Muscle of arm (tissue), 14 donors: ENCODE results near the gene OPN1LW. TPM values are rescaled to one million over a fixed set of nuclear protein-coding genes. Genes with fewer than 3 reads are reported as not detected.
A peak's percentile ranks its signal among the peaks of the same experiment; 100 is the strongest.
"Not testable (repeated sequence)": the region's sequence is repeated elsewhere in the genome, so short reads cannot be mapped to it uniquely, and the experiment has no call there.

Experiments
- DNase-seq: peaks from one replicate; pipeline ENCODE4 v3.0.0-alpha.2; 2013
- long read RNA-seq, 11 donors: transcript quantifications; one replicate each; lab custom pipeline, GENCODE V29; 2026
- polyA plus RNA-seq, 12 donors: library from polyadenylated mRNA; unstranded; fragments of 120-200 nt; gene quantifications; one replicate each; pipeline ENCODE4 v1.2.1, GENCODE V29; 2013; ENCODE audit not compliant: insufficient read length in 12 of 12

OPN1LW gene
- not detected for polyA plus RNA-seq
- long read RNA-seq, donor 1: 0 reads
- long read RNA-seq, donor 2: 0 reads
- long read RNA-seq, donor 3: 0 reads
- long read RNA-seq, donor 4: 0 reads
- long read RNA-seq, donor 5: 0 reads
- long read RNA-seq, donor 6: 0 reads
- long read RNA-seq, donor 7: 0 reads
- long read RNA-seq, donor 8: 0 reads
- long read RNA-seq, donor 9: 0 reads
- long read RNA-seq, donor 10: 0 reads
- long read RNA-seq, donor 11: 0 reads

DNA sequence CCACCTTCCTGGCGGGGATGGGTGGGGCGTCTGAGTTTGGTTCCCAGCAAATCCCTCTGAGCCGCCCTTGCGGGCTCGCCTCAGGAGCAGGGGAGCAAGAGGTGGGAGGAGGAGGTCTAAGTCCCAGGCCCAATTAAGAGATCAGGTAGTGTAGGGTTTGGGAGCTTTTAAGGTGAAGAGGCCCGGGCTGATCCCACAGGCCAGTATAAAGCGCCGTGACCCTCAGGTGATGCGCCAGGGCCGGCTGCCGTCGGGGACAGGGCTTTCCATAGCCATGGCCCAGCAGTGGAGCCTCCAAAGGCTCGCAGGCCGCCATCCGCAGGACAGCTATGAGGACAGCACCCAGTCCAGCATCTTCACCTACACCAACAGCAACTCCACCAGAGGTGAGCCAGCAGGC lies at the start of gene OPN1LW:
Gene OPN1LW (plus strand): TSS at position 234 of the 400 bp plus-strand sequence. CDS start 41 bp downstream, at position 275.
- DNase-seq: not testable (repeated sequence)

DNA sequence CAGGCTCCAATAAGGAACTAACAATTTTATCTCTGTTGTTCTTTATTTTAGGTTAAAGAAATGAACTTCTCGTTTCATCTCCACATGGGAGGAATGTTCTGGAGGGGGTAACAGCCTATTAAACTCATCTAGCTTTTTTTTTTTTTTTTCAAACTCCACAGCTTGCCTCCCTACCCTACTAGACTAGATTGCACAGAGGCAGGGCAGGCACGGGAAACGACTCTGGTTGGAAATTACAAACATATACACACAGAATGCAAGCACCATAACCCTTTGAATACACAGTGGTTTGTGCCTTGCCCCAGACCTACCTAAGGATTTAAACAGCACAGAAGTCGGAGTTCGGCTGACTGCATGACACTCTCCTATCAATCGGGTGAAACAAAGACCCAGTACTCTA lies 49.2 kb upstream of the OPN1LW start:
- DNase-seq: no peak

DNA sequence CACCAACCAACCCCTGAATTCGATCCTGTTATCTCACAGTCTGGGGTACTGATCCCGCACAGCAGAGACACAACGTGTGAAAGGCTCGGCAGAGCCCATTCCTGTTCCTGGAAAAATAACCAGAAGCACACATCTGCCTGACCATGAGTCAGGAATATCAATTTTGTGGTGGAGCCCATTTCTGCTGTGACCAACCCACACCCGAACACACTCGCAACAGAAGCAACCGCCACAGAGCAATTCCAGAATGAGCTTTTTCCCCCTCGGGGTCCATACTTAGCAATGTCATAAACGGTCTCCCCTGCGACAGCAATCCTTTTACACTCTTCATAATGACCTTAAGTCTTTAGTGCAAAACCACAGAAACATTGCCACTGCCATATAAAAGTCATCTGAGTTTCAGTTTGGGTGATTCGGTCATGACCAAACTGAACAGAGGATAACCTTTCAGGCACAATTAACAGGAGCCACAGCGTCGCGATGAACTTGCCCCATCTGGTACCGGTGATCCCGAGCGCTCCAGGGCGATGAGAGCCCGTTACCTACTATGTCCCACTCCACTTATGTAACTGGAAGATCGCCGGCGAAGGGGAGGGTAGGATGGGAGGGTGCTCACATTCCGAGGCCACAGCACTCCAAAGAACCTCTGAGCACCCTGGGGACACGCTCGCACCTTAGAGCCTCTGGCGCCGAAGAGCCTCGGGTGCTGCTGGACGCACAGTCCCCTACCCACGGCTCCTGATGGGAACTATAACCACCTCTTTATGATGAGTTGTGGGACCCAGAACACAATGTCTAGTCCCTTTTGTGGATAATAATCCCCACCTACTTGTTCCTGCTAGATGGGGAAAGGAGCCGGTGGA lies 47.7 kb upstream of the OPN1LW start:
- peak; percentile 12 for DNase-seq

DNA sequence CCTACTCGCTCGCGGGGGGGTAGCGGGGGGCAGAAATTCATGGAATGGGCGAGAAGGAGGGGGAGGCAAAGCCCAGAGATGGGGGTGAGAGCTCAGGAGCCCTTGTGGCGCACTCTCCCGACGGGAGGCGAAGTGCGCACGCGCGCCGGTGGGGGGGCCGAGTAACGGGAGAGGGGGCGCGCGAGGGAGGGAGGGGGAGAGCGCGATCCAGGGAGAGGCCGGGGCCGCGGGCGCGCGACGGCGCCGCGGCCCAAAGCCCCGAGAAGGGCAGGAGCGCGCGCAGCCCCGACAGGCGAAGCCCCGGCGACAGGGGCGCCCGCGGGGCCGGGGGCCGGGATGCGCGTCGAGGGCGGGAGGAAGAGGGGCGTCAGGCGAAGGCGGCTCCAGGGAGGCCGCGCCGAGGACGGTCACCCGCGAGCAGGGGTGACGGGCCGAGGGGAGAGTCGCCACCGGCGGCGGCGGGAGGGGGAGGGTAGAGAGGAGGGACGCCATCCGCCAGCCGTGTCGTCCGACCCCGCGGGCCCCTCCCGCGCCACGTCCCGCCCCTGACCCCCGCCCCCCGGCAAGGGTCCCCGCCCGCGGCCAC lies 46.9 kb upstream of the OPN1LW start:
- DNase-seq: peak; percentile 69

DNA sequence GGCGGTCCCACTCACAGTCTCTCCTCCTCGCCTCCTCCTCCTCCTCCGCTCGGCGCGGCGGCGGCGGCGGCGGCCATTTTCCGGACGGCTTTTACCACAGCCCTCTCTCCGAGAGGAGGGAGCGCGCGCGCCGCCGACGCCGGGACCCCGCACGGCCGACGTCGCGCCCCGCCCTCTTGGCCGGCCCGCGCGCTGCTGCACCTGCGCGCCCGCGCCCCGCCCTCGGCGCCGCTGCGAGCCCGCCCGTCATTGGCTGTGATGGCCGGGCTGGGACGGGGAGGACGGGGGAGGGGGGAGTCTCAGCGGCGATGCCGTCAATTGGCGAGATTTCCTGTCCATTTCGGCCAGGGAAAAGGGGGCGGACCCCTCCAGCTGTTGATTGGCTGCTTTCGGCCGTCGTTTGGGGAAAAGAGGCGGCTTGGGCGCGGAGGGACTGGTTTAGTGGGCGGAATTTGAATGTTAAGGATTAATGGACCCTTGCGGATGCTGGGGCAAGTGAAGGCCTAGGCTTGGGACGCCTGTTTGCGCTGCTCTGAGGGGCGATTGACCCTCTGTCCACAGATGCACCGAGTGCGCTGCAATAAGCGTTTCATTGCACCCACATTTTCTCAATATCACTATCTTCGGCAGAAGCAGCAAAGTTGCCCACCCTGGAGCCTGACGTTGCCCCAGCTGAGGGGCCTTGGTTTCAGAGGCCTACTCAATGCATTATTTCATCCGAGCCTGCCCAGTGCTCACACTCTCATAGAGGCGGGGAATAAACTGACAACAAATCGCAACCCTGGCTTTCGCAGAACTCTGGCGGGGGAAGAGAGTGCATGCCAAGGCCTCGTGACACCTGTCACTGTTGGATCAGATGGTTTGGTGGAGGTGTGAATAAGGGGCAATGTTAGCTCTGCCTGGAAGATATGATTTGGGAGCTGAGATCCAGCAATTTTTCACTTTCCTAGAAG lies 46.2 kb upstream of the OPN1LW start, which contains the start of gene MECP2:
Gene MECP2 (minus strand): TSS at position 129 of the 953 bp plus-strand sequence.
- DNase-seq: peak; percentile 91

DNA sequence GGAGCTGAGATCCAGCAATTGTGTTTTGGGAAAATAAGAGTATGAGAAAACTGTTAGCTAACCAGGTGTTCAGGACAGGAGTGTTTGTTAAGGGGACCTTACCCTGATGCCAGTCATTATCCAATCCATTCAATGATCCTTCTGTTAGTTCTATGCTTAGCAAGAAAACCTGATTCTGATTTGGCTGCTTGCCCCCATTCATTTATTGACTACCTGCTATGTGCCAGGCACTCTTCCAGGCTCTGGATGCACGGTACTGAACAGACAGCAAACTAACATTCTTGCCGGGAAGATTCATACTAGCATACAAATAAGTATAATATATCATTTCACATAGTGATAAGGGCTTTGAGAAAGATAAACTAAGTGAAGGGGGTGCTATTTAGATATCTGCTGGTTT lies 45.5 kb upstream of the OPN1LW start:
- DNase-seq: no peak

DNA sequence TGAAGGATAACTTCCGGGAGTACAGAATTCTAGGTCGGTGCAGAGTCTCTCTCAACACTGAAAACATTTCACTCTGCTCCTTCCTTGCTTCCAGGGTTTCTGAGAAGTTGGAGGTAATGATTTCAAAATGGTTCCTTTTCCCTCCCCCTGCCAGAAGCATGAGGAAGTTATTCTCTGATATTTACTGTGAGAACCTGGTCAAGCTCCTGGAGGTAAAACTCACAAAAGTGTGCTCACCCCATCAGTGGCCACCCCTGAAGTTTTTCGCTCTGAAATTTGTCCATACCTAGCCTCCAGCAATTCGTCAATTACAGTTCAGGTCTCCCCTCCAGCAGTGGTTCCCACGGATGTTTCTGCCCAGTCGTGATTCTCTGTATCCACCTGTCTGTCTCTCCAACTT lies 30.3 kb upstream of the OPN1LW start:
- no peak for DNase-seq

DNA sequence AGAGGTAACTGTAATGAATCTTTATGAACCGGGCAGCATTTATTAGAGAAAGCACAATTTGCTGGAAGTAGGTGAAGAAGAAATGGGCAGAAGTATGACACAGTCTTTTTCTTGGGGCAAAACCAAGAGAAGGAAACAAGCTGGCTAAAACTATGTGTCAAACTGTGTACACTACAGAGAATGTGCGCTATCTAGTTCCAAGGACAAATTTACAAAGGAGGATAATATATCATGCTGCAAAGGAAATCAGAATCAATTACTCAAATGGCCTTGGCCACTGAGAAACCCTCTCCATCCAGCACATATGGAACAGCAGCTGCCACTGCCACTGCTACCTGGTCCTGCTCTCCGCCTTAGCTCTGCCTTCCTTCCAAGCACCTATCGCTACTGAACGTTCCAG lies 29.4 kb upstream of the OPN1LW start:
- no peak for DNase-seq

DNA sequence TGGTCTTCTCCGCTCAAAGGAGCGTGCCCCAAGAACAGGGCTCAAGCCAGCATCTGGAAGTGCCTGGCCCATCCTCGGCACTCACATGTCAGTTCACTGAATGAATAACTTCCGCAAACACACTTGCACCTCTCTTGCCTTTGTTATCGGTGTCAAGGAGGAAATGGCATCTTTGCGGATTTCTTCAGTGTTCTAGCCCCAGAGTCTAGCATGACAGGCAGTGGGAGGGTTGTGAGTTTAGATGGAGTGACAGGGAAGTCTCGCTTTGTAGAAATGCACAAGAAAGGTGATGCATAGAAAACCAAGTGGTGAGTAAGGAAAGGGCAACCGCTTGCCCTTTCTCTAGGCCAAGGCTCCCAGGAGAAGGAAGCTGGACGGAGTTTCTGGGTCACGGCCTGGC lies 29.0 kb upstream of the OPN1LW start:
- no peak for DNase-seq

DNA sequence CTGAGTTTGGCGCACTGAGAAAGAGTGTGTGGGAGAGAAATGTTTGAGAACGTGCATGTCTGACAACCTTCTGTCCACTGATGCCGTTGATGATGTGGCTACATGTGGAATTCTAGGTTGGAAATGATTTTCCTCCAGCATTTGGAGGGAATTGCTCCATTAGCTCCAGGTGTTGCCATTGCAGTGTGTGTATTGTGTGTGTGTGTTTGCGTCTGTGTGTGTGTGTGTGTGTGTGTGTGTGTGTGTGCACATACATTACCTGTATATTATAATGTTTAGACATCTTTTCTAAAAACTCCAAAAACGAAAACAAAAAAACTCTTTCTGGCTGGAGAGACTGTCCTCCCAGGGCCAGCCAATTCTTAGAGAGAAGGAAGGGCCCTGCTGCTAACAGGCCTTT lies 28.3 kb upstream of the OPN1LW start:
- DNase-seq: no peak

DNA sequence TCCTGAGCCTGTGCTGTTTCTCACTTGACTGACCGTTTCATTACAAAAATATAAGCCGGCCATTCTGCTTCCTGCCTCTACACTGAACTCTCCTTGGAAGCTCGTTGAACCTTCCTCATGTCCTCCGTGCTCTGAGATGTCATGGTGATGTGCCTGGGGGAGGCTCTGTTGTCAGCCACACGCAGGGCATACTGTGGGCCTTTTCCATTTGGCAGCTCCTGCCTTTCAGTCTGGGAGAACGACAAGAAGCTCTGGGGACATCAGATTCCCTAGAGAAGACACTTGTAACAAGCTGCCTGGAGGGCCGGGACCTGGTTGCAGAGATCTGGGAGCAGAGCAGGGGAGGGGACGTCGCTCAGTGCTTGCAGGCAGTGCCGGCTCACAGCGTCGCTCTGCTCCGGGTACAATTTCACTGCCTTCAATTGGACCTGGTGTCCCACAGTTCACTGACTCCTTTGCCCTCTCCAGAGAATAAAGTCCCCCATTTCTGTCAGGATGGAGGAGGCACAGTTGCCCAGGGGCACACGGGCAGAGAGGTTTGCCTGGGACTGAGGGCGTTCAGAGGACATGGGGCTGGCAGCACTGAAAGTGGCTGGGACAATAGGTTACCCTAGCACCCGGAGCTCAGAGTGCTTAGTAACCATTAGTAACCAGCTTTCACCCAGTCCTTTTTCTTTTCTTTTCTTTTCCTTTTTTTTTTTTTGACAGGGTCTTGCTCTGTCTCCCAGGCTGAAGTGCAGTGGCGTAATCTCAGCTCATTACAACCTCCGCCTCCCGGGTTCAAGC lies 27.4 kb upstream of the OPN1LW start:
- DNase-seq: no peak

DNA sequence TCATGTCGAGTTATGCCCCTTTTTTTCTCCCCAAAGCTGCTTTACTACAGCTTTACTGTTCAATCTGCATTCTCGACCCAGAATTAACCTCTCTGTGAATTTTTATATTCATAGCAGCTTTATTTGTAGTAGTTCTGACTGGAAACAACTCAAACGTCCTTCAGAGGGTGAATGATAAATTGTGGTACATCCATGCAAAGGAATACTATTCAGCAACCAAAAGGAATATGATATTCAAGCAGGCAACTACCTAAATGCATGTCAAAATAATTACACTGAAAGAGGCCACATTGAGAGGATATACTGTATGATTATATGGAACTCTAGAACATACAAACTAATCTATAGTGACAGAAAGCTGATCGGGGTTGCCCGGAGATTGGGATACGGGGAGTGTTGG lies 26.5 kb upstream of the OPN1LW start:
- DNase-seq: no peak

DNA sequence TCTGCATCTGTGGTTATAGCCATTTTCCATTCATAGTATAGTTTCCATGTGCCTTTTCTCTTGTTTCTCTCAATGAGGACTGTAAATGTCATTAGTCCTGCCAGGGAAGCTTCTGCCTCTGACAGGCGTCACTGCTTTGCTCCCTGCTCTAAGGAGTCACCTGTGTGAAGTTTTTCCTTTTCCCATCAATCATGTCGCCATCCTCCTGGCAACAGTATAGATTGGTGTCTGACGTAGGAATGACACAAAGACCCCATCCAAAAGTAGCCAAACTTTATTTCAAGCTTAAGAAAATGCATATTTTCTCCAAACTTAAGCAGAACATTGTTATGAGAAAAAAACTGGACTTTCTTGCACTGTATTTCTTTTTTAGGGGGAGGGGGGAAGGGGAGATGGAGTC lies 23.5 kb upstream of the OPN1LW start:
- no peak for DNase-seq

DNA sequence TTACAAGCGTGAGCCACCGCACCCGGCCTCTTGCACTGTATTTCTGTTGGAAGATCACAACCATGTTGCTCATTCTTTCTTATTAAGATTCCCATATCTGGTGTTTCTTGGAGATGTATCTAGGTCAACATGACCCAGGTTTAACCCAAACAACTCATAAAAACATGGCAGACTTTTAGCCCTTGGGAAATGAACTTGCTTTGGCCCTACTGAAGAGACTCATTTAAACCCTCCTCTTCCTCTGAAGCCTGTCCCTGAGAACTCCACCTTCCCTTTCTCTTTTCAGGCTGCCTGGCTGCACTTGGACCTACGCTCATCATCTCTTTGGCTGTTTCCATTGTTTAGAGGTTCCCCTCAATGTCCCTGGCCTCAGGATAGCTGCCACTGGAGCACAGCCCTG lies 22.8 kb upstream of the OPN1LW start:
- DNase-seq: no peak

DNA sequence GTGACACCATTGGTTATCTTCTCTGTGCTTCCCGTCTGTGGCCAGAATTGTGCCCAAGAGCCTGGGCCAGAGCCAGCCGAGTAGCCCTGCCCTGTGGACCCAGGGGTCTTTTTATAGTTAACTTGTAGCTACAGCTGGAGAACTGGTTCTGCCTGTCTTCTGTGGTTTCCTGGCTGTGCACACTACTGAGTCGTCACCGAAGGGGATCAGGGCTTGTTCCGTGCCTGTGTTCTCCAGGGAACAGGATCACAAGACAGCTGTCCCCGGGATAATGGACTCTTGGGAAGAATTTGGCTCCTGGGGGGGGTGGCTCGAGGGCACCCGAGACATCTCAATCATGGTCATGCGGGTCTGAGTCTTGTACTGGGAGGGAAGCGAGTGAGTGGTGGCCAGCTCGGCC lies 22.1 kb upstream of the OPN1LW start:
- DNase-seq: no peak

DNA sequence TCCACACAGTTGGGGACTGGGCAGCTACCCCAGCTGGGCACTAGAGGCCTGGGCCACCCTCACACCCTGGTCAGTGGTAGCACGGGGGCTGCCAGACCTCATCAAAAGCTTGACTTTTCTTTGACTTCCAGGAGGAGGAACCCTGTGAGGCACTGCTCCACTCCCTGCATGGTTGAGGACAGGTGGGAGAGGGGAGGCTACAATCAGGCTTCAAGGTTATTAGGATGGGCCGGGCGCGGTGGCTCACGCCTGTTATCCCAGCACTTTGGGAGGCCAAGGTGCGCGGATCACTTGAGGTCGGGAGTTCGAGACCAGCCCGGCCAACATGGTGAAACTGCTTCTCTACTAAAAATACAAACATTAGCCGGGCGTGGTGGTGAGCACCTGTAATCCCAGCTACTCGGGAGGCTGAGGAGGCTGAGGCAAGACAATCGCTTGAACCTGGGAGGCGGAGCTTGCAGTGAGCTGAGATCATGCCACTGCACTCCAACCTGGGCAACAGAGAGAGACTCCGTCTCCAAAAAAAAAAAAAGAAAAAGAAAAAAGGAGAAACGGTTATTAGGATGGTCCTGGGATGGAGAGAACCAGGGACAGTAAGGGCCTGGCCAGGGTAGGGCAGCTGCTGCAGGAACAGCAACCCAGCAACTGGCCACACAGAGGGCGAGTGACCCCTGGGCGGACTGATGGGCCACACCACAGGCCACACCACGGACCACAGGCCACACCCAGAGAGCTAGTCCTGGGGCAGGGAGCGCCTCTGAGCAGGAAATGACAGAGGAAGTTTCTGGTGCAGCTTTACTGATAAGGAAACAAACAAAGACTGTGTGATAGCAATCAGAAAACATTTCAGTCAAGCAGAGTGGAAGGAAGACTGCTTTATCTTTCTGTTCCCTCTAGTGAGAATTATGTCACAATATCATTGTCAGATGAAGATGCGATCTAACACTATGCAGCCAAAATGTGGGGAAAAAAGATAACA lies 20.5 kb upstream of the OPN1LW start:
- no peak for DNase-seq

DNA sequence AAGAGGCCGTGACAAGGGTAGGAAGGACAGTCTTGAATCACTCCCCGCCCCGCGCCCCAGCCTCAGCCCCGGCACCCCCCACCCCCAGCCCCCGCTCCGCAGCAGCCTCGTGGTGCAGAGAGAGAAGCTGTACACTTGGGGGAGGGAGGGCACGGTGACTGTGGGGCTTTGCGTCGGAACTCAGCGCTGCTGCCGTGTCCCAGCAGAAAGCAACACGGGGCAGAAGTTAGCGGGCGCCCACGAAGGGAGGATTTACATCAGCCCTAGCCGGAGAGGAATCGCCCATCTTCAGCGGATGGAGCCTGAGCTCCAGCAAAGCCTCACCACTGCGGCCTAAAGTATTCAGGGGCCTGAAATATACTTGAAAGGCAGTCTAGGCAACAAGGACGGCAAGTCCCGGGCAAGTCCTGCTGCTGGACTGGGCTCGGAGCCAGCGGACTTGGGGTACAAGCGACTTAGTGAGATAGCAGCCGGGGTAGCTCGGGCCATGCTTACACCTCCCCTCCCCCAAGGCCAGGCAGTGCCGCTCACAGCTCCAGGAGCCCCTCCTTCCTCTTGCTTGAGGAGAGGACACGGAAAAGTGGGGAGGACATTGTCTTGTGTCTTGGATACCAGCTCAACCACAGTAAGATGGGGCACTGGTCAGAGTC lies 18.5 kb upstream of the OPN1LW start:
- no peak for DNase-seq

DNA sequence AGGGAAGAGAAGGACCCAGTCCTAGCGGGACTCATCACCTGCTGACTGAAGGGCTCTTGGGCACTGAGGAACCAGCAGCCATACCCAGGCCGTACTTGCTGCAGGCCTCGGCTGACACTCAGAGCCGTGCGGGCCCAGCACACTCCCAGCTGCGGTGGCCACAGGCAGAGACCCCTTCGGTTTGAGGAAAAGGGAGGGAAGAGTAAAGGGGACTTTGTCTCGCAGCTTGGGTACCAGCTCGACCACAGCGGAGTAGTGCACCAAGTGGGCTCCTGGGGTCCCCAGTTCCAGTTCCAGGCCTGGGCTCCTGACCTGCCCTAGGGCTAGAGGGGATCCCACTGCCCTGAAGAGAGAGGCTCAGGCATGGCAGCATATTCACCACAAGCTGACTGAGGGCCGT lies 17.9 kb upstream of the OPN1LW start:
- no peak for DNase-seq

DNA sequence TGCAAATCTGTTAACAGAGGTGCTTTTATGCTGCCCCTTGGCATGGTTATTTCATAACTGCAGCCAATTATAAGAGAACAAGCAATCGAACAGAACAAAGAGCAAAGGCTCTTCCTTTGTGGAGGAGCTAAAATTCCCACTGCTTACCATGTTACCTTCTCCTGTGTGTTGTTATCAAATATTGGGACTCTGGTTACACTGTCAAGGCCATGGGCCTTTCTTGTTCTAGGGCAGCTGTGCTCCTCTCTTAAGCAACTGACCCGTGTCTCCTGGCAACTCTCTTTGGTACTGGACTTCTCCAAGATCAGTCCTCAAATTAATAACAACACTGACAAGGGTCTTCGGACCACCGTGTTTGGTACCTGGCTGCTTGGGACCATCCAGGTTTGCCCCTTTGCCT lies 12.1 kb upstream of the OPN1LW start:
- DNase-seq: no peak
